Right ventricle myocardium inferior (tissue), 1 donor: ENCODE measurements around the gene SLC1A4. TPM values are rescaled to one million over a fixed set of nuclear protein-coding genes. Genes with fewer than 3 reads are reported as not detected.

Source experiments
- ATAC-seq: fragments of 200-7000 bp; cut with Tn5 transposase; one replicate; pipeline ENCODE4 v1.9.1; 2020; ENCODE audit warnings: mild to moderate bottlenecking, moderate library complexity
- DNase-seq: peaks from one replicate; pipeline ENCODE4 v3.0.0; 2021; ENCODE audit errors: missing footprints
- intact Hi-C: fragments of 100-400 bp; cut with DNase I; formaldehyde crosslinking; loops from one replicate; pipeline ENCODE4 v1.11.0; 2022
- total RNA-seq: library from RNA; stranded (reverse); fragmentation: NEBNext Ultra II Directional; extraction: Animal tissue kit (Norgen Biotek cat#: 25700); gene quantifications from one replicate; pipeline ENCODE4 v1.2.1, GENCODE V29; 2021
- donor health status: DM: no; HTN: yes; CAD: no; lungs with severe emphysema.

SLC1A4 gene
- total RNA-seq, 1 donor from 2014 or later: 6.5 TPM

- ATAC-seq (no peak), DNase-seq (no peak)
- intact Hi-C loops: loop anchor here (2.0 to 5.0 kb wide), 2 partner anchors 73 to 105 kb away; partner anchors contain the start of gene RAB1A
Measured at GRCh38 chr2:65057391-65058052, 68.3 kb downstream of the SLC1A4 start.

GRCh38 chr2:65059071-65059470 is 69.9 kb downstream of the SLC1A4 start:
- intact Hi-C loops: loop anchor here (5.0 kb wide), 1 partner anchor 103 kb away; no protein-coding TSS in a partner anchor
- DNase-seq (no peak), ATAC-seq (no peak)

DNA sequence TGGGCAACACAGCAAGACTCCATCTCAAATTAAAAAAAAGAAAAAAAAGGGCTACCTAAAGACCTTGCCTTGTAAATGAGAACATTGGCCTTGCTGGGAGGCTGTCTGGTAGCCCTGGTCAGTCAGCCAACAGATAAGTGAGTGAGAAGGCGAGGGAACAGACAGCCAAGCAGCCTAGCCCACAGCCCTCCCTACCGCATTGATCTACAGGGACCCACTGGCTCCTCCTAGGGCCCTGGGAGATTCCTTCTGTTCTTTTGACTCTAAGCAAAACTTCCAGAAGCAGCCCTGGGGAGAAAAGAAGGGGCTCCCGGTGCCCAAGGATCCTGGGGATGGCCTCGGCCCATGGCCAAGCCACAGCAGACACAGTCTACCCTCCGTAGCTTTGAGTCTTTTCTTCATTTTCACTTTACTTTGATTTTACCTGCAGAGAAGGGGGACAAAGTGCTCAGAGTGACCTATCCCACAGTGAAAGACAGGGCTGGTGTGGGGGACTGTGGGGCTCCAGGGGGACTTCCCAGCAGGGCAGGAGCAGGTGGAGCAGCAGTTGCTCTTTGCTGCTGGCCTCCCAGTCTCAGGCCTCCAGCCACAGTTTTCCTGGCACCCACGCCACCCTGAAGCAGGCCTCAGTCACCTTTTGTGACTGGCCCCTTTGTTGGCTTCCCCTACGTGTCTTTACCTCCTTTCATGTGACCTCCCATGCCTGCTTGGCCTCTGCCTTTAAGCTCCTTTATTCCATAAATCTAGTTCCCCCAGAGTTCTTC is 72.1 kb downstream of the SLC1A4 start:
- DNase-seq (no peak), ATAC-seq (no peak)
- intact Hi-C loops: loop anchor here (5.0 to 10.0 kb wide), 2 partner anchors 373 to 511 kb away; partner anchors contain the start of gene SPRED2

DNA sequence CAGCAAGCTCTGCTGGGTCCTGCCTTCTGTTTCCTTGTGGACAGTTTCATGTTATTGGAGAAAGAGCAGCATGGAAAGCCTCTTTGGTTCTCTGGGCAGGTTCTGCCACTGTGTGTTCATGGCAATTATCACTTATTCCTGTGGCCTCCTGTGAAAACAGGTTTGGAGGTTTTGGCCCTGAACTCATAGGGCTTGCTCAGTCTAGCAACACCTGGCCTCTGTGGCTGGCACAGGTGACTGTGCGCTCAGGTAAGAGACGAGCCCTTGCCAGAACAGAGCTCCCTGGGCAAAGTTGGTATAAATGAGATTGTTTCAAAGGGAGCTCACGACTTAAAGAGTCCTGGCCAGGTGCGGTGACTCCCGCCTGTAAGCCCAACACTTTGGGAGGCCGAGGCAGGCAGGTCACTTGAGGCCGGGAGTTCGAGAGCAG is 72.7 kb downstream of the SLC1A4 start:
- no peak for ATAC-seq
- intact Hi-C loops: loop anchor here (5.0 to 10.0 kb wide), 2 partner anchors 373 to 510 kb away; partner anchors contain the start of gene SPRED2

GRCh38 chr2:65062843-65063825 is 73.9 kb downstream of the SLC1A4 start:
- intact Hi-C loops: loop anchor here (5.0 to 10.0 kb wide), 2 partner anchors 372 to 509 kb away; partner anchors contain the start of gene SPRED2
- ATAC-seq: no peak
- no peak for DNase-seq

More for the DNA sequence above, 72.7 kb downstream of the SLC1A4 start:
- no peak for DNase-seq

DNA sequence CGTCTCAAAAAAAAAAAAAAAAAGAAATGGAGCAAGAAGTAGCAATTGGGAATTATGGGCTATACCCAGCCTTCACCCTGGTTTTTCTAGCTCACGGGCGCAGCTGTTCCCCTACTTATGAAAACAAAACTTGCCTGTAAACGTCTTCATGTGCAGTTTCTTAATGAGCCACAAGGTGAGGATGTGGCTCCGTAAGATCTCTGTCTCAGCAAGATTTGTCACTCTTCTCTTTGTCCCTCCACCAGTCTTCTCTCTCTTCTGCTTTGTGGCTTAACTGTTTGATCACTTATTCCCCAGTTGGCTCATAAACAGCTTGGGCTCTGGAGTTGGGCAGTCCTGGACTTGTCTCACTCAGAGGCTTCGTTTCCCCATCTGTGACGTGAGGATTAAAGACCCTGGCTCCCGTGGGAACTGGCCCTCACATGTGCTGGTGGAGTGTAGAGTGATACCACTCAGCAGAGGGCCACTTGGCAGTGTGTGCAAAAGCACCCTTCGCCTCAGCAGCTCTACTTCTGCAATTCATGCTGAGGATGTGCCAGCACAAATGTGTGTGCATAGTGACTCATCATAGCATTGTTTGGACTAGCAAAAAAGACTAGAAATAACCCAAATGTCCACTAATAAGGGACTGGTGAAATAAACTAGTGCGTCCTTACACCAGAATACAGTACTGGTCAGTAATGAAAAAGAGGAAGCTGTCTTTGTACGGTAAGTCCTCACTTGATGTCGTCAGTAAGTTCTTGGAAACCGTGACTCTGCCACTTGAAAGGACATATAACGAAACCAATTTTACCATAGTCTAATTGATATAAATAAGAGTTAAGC is 75.7 kb downstream of the SLC1A4 start:
- DNase-seq (peak; percentile 81), ATAC-seq (peak; percentile 84)
- intact Hi-C loops: loop anchor here (2.0 to 10.0 kb wide), 4 partner anchors 102 to 507 kb away; partner anchors contain the start of gene SPRED2

- ATAC-seq: no peak
- DNase-seq: no peak
- intact Hi-C loops: loop anchor here (5.0 to 10.0 kb wide), 2 partner anchors 99 to 367 kb away; partner anchors contain the start of gene SPRED2
Measured at GRCh38 chr2:65067806-65068553, 78.8 kb downstream of the SLC1A4 start.

DNA sequence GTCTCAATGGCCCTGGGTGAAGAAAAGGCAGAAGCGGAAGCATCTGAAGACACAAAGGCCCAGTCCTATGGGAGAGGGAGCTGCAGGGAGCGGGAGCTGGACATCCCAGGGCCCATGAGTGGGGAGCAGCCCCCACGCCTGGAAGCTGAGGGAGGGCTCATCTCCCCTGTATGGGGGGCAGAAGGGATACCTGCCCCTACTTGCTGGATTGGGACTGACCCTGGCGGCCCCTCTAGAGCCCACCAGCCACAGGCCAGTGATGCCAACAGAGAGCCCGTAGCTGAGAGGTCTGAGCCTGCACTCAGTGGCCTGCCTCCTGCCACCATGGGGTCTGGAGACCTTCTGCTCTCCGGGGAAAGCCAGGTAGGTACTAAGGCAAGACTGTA is 80.2 kb downstream of the SLC1A4 start:
- intact Hi-C loops: loop anchor here (5.0 to 10.0 kb wide), 2 partner anchors 98 to 365 kb away; partner anchors contain the start of gene SPRED2
- DNase-seq (no peak), ATAC-seq (no peak)

GRCh38 chr2:65070172-65070830 is 81.1 kb downstream of the SLC1A4 start:
- intact Hi-C loops: loop anchor here (5.0 kb wide), 1 partner anchor 62 kb away; the partner anchor contains the start of gene RAB1A
- ATAC-seq (peak; percentile 21), DNase-seq (no peak)

DNA sequence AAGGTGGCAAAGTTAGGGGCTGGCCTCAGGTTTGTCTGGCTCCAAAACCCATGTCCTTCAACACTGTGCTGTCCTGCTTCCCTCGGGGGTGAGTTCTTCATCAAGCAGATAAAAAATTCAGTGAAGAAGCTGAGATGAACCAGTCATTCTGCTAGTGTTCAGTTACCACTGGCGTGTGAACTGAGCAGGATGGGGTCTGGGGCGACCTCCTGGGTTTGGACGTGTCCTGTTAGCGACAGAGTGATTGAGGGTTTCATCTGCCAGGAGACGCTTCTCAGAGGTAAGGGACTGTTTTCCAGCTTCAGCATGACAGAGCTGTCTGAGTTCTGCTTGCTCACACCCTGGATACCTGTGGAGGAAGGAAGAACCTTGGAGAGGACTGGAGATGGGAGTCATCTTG is 81.7 kb downstream of the SLC1A4 start:
- DNase-seq (no peak), ATAC-seq (no peak)
- intact Hi-C loops: loop anchor here (5.0 kb wide), 1 partner anchor 61 kb away; the partner anchor contains the start of gene RAB1A

GRCh38 chr2:65071499-65072180 is 82.4 kb downstream of the SLC1A4 start:
- ATAC-seq: no peak

DNA sequence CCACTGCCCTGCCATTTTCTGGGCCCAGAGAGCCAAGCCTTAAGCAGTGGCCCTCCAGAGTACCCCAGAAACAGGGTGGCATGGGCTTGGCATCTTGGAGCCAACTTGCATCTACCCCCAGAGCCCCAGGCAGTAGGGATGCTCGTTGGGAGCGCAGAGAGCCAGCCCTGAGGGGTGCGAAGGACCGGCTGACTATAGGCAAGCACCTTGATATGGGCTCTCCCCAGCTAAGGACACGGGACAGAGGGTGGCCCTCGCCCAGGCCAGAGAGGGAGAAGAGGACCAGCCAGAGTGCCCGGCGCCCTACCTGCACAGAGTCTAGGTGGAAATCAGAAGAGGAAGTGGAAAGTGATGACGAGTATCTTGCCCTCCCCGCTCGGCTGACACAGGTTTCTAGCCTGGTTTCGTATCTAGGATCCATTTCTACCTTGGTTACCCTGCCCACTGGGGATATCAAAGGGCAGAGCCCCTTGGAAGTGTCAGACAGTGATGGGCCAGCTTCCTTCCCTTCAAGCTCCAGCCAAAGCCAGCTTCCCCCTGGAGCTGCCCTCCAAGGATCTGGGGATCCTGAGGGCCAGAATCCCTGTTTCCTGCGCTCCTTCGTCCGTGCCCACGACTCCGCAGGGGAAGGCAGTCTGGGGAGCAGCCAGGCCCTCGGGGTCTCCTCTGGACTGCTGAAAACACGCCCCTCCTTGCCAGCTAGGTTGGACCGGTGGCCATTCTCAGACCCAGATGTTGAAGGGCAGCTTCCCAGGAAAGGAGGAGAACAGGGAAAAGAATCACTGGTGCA is 83.2 kb downstream of the SLC1A4 start:
- intact Hi-C loops: loop anchor here (5.0 kb wide), 1 partner anchor 60 kb away; the partner anchor contains the start of gene RAB1A
- ATAC-seq (no peak), DNase-seq (no peak)

More at GRCh38 chr2:65071499-65072180, 82.4 kb downstream of the SLC1A4 start:
- DNase-seq: no peak
- intact Hi-C loops: loop anchor here (5.0 kb wide), 1 partner anchor 61 kb away; the partner anchor contains the start of gene RAB1A
